Fibroblast of mammary gland (primary cell): Measurements from ENCODE around the gene CDH11.

ENCODE experiments used
- DNase-seq: peaks from one replicate; pipeline ENCODE4 v3.0.0-alpha.2; 2010; ENCODE audit warnings: low read depth
- H3K4me3 ChIP-seq: 2 replicates; pipeline ENCODE4 v1.5.1; 2011; ENCODE audit warnings: low read depth, mild to moderate bottlenecking, low read length, moderate library complexity; ENCODE audit not compliant: control insufficient read depth
- TF ChIP-seq, protein P1 (sequence below): conservative IDR thresholded peaks from 2 replicates; pipeline ENCODE4 v1.5.1; 2011; ENCODE audit warnings: low read depth, low read length, inconsistent platforms; ENCODE audit not compliant: control insufficient read depth, insufficient read depth

CDH11 gene

DNA sequence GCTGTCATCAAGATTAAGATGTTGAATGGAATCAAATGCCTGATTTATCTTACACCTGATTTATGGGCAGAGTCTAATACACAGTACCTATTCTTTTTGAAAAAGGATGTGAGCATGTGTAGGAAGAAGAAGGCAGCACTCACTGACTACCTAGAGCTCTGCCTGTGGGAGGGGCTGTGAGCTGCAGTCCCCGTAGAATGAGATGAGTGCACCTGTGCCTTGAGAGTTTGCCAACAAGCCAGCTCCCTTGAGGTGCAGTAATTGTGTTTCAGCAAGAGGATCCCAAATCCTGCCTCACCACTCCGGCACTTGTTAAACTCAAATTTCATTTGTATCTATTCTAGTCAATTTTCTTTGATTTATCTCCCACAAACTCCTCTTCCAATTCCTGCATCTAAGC, 46.0 kb downstream of the CDH11 start:
- TF ChIP-seq, protein P1, sequence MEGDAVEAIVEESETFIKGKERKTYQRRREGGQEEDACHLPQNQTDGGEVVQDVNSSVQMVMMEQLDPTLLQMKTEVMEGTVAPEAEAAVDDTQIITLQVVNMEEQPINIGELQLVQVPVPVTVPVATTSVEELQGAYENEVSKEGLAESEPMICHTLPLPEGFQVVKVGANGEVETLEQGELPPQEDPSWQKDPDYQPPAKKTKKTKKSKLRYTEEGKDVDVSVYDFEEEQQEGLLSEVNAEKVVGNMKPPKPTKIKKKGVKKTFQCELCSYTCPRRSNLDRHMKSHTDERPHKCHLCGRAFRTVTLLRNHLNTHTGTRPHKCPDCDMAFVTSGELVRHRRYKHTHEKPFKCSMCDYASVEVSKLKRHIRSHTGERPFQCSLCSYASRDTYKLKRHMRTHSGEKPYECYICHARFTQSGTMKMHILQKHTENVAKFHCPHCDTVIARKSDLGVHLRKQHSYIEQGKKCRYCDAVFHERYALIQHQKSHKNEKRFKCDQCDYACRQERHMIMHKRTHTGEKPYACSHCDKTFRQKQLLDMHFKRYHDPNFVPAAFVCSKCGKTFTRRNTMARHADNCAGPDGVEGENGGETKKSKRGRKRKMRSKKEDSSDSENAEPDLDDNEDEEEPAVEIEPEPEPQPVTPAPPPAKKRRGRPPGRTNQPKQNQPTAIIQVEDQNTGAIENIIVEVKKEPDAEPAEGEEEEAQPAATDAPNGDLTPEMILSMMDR: no peak
- no peak overlapping the region for H3K4me3 ChIP-seq
- DNase-seq: no peak

DNA sequence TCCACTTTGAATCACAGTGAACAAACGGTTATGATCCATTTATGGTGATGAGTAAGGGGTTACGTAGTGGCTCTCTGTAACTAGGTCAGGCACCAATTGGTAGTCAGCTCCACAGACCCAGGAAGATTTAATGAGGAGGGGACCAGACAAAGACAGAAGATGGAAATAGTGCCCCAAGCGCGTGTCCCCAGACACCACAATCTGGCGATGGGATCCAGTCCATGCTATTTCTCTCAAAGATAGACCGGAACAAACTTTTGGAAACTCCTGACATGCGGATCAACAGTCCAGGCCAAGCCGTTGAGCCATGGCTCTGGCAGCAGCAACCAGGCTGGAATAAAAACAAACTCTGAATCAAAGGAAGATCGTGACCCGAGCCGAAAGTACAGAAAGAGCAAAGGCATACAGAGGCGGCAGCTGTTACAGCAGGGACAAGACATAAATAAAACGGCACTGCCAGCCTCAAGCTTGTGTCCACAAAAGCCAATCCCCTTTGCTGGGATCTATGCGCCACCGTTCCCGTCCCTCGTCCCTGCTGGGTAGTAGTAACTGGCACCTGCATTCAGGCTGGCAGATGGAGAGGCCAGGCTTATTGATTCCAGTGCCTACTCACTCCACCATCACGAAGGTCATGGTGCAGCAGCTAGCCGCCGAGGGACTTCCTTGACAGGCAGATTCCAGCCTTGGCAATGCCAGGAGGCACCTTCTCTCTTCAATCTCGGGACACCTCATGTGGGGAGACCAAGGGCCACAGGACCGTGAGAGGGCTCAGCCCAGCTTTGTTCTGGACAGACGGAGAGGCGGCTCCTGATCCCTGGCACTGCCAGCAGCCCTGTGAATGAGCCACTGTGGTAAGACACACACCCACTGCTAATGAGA, 50.2 kb downstream of the CDH11 start:
- peak; percentile 79 for DNase-seq
- no peak overlapping the region for H3K4me3 ChIP-seq
- TF ChIP-seq, protein P1: no peak

DNA sequence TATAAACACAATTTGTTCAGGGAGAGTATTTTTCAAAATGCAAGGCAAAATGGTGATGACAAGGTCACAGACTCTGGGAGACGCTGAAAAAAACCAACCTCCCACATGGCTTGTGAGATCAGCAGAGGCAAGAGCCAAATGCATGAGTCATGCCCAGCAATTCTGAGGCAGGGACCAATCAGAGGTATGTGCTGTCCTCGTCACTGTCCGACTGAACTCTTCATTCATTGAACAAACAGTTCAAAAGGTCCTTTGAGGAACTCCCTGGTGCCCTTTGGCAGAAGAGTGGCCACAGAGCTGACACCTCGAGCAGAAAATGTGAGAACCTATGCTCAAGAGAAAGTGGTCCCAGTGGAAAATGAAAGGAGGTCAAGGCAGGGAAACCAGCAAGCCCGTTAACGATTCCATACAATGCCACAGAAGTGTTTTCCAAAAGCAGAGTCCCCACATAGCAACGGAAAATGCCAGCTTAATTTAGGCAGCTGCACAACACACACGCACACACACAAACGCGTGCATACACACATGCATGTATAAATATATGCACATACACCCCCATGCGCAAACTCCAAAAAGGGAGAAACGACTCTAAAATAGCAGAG, 50.9 kb downstream of the CDH11 start:
- DNase-seq: peak; percentile 100
- no peak overlapping the region for H3K4me3 ChIP-seq
- TF ChIP-seq, protein P1: no peak

DNA sequence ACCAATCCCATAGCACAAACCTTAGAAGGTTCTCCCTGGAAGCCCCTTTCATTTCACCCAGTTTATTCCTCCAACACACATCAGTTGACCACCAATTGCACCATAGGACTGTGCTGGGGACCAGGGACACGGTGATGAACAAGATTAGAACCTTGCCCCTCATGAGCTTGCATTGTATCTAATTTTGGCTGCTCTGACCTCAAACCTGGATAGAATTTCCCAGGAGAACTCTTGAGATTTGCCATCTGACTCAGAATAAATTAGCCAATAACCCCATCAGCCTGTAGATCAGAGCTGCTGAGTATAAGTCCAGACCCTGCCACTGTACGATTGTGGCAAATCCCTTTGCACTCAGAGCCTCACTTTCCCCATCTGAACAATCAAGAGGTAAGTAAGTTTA, 52.1 kb downstream of the CDH11 start:
- no peak overlapping the region for H3K4me3 ChIP-seq
- TF ChIP-seq, protein P1: no peak
- DNase-seq: peak; percentile 81

DNA sequence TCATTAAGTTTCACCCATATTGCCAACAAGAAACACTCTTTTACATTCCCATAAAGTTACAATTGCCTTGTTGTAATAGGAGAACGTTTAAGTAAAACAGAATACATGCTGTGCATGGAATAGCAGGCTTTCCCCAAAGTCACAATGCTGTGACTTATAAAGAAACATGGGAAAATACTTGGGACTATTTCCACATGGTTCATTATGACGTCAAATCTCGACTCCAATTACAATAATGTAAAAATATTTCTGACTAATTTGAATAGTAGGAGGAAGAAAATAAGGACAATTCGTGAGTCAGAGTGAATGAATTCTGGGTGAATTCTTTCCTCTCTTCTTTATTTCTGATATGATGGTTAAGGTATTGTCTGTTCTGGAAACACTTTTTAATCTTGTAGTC, 52.8 kb downstream of the CDH11 start:
- TF ChIP-seq, protein P1: no peak
- peak; percentile 97 for DNase-seq
- H3K4me3 ChIP-seq: no peak overlapping the region

DNA sequence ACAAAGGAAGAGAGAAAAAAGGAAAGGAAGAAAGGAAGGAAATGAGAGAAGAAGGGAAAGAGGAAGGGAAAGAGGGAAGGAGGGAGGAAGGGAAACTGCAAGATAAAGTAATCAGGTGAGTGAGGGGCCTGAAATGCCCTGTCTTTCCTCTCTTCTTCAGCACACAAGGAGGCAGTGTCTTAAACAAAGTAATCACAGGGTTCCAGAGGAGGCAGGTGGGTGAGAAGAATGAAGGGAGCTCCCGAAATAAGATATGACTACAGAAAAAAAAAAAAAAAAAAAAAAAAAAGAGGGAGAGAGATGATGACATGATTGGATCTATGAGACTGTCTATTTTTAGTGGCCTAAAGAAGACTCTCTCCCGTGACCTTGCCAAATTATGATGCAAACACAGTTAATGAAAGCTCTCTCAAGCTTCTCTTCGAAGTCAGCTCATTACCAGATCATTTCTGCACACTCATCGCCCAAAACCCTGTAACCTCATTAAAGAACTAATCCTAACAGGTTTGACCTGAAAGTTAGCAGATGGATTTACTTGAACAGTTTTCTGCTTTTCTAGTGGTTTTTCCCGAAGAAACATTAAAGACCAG, 53.6 kb downstream of the CDH11 start:
- peak; percentile 88 for DNase-seq
- H3K4me3 ChIP-seq: no peak overlapping the region
- TF ChIP-seq, protein P1: no peak
